H9 (cell line): Measurements from ENCODE around the gene GPD2. TPM values are rescaled to one million over a fixed set of nuclear protein-coding genes. Genes with fewer than 3 reads are reported as not detected.

Experiments used
- DNase-seq: peaks from one replicate; pipeline ENCODE4 v3.0.0-alpha.2; 2017
- H2AFZ ChIP-seq: one replicate; pipeline ENCODE4 v1.6.1; 2013; ENCODE audit warnings: mild to moderate bottlenecking, low read length, control low read depth, moderate library complexity
- H2AK5ac ChIP-seq: 2 replicates; pipeline ENCODE4 v1.6.1; 2013; ENCODE audit warnings: low read length, control low read depth, mixed read lengths; ENCODE audit not compliant: insufficient read length
- H2BK120ac ChIP-seq: one replicate; pipeline ENCODE4 v1.6.1; 2013; ENCODE audit warnings: low read depth, mild to moderate bottlenecking, low read length, control low read depth, inconsistent platforms; ENCODE audit not compliant: poor library complexity, severe bottlenecking
- H2BK12ac ChIP-seq: 2 replicates; pipeline ENCODE4 v1.6.1; 2013; ENCODE audit warnings: low read length, control low read depth, mixed read lengths, low read depth; ENCODE audit not compliant: insufficient read length
- H2BK15ac ChIP-seq: 2 replicates; pipeline ENCODE4 v1.6.1; 2013; ENCODE audit warnings: low read depth, low read length, control low read depth
- H2BK20ac ChIP-seq: one replicate; pipeline ENCODE4 v1.6.1; 2013; ENCODE audit warnings: low read depth, mild to moderate bottlenecking, low read length, control low read depth, inconsistent platforms; ENCODE audit not compliant: poor library complexity, severe bottlenecking
- H2BK5ac ChIP-seq: 2 replicates; pipeline ENCODE4 v1.6.1; 2013; ENCODE audit warnings: low read length, control low read depth, mixed read lengths; ENCODE audit not compliant: insufficient read length
- H3K14ac ChIP-seq: 2 replicates; pipeline ENCODE4 v1.6.1; 2013; ENCODE audit warnings: low read length, control low read depth; ENCODE audit not compliant: insufficient read depth
- H3K18ac ChIP-seq: 2 replicates; pipeline ENCODE4 v1.6.1; 2013; ENCODE audit warnings: low read depth, mild to moderate bottlenecking, mixed read lengths, low read length, control low read depth; ENCODE audit not compliant: insufficient read length
- H3K23ac ChIP-seq: 2 replicates; pipeline ENCODE4 v1.6.1; 2013; ENCODE audit warnings: low read length, control low read depth, mixed read lengths, low read depth; ENCODE audit not compliant: insufficient read length
- H3K23me2 ChIP-seq: 2 replicates; pipeline ENCODE4 v1.6.1; 2013; ENCODE audit warnings: low read depth, mild to moderate bottlenecking, mixed read lengths, low read length, control low read depth; ENCODE audit not compliant: insufficient read length, poor library complexity, severe bottlenecking
- H3K27ac ChIP-seq: 2 replicates; pipeline ENCODE4 v1.5.1; 2013; ENCODE audit warnings: low read length, control low read depth, mixed read lengths, low read depth; ENCODE audit not compliant: insufficient read length
- H3K27me3 ChIP-seq: 2 replicates; pipeline ENCODE4 v1.6.1; 2013; ENCODE audit warnings: low read length, control low read depth, inconsistent platforms; ENCODE audit not compliant: insufficient read depth
- H3K4ac ChIP-seq: 2 replicates; pipeline ENCODE4 v1.6.1; 2013; ENCODE audit warnings: low read depth, mild to moderate bottlenecking, control low read depth, inconsistent platforms, low read length, moderate library complexity
- H3K4me1 ChIP-seq: 2 replicates; pipeline ENCODE4 v1.6.1; 2013; ENCODE audit warnings: low read length, control low read depth, inconsistent platforms; ENCODE audit not compliant: insufficient read depth
- H3K4me2 ChIP-seq: 2 replicates; pipeline ENCODE4 v1.6.1; 2013; ENCODE audit warnings: low read length, control low read depth, mixed read lengths; ENCODE audit not compliant: insufficient read length, insufficient read depth
- H3K56ac ChIP-seq: 2 replicates; pipeline ENCODE4 v1.6.1; 2013; ENCODE audit warnings: low read depth, mild to moderate bottlenecking, mixed read lengths, low read length, control low read depth; ENCODE audit not compliant: insufficient read length
- H3K79me1 ChIP-seq: 2 replicates; pipeline ENCODE4 v1.6.1; 2013; ENCODE audit warnings: low read depth, mild to moderate bottlenecking, moderate library complexity, low read length, control low read depth, inconsistent platforms; ENCODE audit not compliant: insufficient read depth, poor library complexity, severe bottlenecking
- H3K79me2 ChIP-seq: 2 replicates; pipeline ENCODE4 v1.6.1; 2013; ENCODE audit warnings: low read length, control low read depth, inconsistent platforms; ENCODE audit not compliant: insufficient read depth
- H3K9ac ChIP-seq: 2 replicates; pipeline ENCODE4 v1.6.1; 2013; ENCODE audit warnings: low read length, control low read depth, mixed read lengths; ENCODE audit not compliant: insufficient read length; ENCODE audit errors: extremely low read depth
- H3K9me3 ChIP-seq: one replicate; pipeline ENCODE4 v1.6.1; 2013; ENCODE audit warnings: low read depth, low read length, inconsistent platforms; ENCODE audit not compliant: control insufficient read depth
- H3T11ph ChIP-seq: one replicate; pipeline ENCODE4 v1.6.1; 2013; ENCODE audit warnings: mild to moderate bottlenecking, low read length, control low read depth, inconsistent platforms
- H4K20me1 ChIP-seq: one replicate; pipeline ENCODE4 v1.6.1; 2013; ENCODE audit not compliant: control insufficient read depth, insufficient read length, insufficient read depth
- H4K5ac ChIP-seq: 2 replicates; pipeline ENCODE4 v1.6.1; 2013; ENCODE audit warnings: low read depth, mild to moderate bottlenecking, mixed read lengths, low read length, control low read depth; ENCODE audit not compliant: insufficient read length
- H4K8ac ChIP-seq: replicated peaks from 2 replicates; pipeline ENCODE4 v1.6.1; 2013; ENCODE audit warnings: low read length, control low read depth, mixed read lengths, low read depth; ENCODE audit not compliant: insufficient read length
- H4K91ac ChIP-seq: 2 replicates; pipeline ENCODE4 v1.6.1; 2013; ENCODE audit warnings: low read depth, mild to moderate bottlenecking, moderate library complexity, mixed read lengths, low read length, control low read depth; ENCODE audit not compliant: insufficient read length
- H3K27ac Mint-ChIP-seq, 3 experiments: 2 replicates in 2 of 3; 3 replicates in 1 of 3; pipeline ENCODE4 v1.8.0; 2020 to 2021; ENCODE audit warnings: mixed read lengths in 3 of 3, mild to moderate bottlenecking in 1 of 3, moderate library complexity in 1 of 3
- H3K27me3 Mint-ChIP-seq: 2 replicates; pipeline ENCODE4 v1.8.0; 2021; ENCODE audit warnings: low read depth, mild to moderate bottlenecking, moderate library complexity, mixed read lengths
- H3K36me3 Mint-ChIP-seq, 3 experiments: 2 replicates in 2 of 3; 3 replicates in 1 of 3; pipeline ENCODE4 v1.8.0; 2020 to 2021; ENCODE audit warnings: low read depth in 3 of 3, mixed read lengths in 3 of 3; ENCODE audit not compliant: insufficient read depth in 1 of 3
- H3K4me1 Mint-ChIP-seq, 2 experiments: 2 replicates each; pipeline ENCODE4 v1.8.0; 2020; ENCODE audit warnings: mixed read lengths in 2 of 2
- H3K4me3 Mint-ChIP-seq, 2 experiments: 2 replicates in 1 of 2; 3 replicates in 1 of 2; pipeline ENCODE4 v1.8.0; 2020 to 2021; ENCODE audit warnings: mild to moderate bottlenecking in 2 of 2, mixed read lengths in 2 of 2, moderate library complexity in 1 of 2
- H3K9me3 Mint-ChIP-seq, 2 experiments: 2 replicates in 1 of 2; 3 replicates in 1 of 2; pipeline ENCODE4 v1.8.0; 2020; ENCODE audit warnings: mild to moderate bottlenecking in 2 of 2, mixed read lengths in 2 of 2, moderate library complexity in 1 of 2
- WGBS: extraction: QIAGEN DNeasy Blood & Tissue Kit; methylation state at CpG from one replicate; pipeline ENCODE4 v1.1.7; 2013; ENCODE audit warnings: missing lambda C conversion rate, low lambda C conversion rate, mixed read lengths; ENCODE audit not compliant: insufficient read length; ENCODE audit errors: extremely low coverage; 5-methylcytosine and 5-hydroxymethylcytosine counted together
- total RNA-seq: library from RNA; stranded (reverse); gene quantifications from 2 replicates; pipeline ENCODE4 v1.2.1, GENCODE V29; 2021
- TF ChIP-seq, protein P1 (sequence below): fragments of 200-600 bp; sonication (generic); conservative IDR thresholded peaks from 3 replicates; pipeline ENCODE4 v1.8.0; 2021; ENCODE audit warnings: antibody characterized with exemption, mild to moderate bottlenecking

Gene GPD2
- total RNA-seq, 1 experiment from 2014 or later = 46.0 TPM

DNA sequence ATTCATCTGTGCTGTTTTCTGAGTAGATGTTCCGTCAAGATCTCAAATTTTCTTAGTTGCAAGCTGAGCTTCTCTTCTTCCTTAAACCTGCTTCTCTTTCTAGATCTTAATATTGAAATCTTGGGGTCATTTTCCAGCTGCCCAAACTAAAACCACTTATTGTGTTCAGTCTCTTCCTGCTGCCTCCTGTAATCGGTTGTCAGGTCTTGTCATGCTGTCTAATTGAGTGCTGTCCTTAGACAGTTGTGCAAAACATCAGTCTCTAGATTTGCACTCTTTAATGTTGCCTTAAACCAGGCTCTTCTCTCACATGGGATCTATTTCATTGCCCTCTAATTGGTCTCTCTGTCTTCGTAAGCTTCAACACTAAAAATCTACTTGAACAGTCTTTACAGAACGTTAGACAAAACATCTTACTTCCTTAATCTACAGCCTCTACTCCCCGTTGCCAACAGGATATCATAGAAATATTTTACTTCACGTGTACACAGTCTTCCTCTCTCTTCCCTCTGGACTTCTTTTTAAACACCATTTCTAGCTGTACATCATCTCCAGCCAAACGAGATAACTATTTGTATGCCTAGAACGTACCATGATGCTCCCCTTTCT lies 34.9 kb downstream of the GPD2 start:
- no peak overlapping the region for H4K8ac ChIP-seq
- no peak overlapping the region for H3K4me2 ChIP-seq
- no peaks in the 10 kb centered on the region for H3K27me3 ChIP-seq
- Mint-ChIP-seq H3K36me3 (peaks cover 0 to 12% (median 0%) of the 10 kb centered on the region in 3 experiments; a peak in 4 of 7 replicates), H3K9me3 (peaks cover 0 to 2% of the 10 kb centered on the region in 2 experiments; a peak in 1 of 5 replicates), H3K4me1 (peaks cover 33 to 34% of the 10 kb centered on the region in 2 experiments), H3K27ac (no peak overlapping the region), H3K27me3 (no peaks in the 10 kb centered on the region), H3K4me3 (no peak overlapping the region)
- no peak overlapping the region for H3K9ac ChIP-seq
- H3K4me1 ChIP-seq = peaks cover 5% of the 10 kb centered on the region; the same call in 1 of the 2 replicates
- no peak overlapping the region for H2BK120ac ChIP-seq
- H2AFZ ChIP-seq = no peak overlapping the region
- H2BK15ac ChIP-seq = no peak overlapping the region
- no peak overlapping the region for H2AK5ac ChIP-seq
- H3K4ac ChIP-seq = no peak overlapping the region
- H2BK5ac ChIP-seq = no peak overlapping the region
- no peak overlapping the region for H3K23ac ChIP-seq
- no peaks in the 10 kb centered on the region for H3K9me3 ChIP-seq
- TF ChIP-seq, protein P1, sequence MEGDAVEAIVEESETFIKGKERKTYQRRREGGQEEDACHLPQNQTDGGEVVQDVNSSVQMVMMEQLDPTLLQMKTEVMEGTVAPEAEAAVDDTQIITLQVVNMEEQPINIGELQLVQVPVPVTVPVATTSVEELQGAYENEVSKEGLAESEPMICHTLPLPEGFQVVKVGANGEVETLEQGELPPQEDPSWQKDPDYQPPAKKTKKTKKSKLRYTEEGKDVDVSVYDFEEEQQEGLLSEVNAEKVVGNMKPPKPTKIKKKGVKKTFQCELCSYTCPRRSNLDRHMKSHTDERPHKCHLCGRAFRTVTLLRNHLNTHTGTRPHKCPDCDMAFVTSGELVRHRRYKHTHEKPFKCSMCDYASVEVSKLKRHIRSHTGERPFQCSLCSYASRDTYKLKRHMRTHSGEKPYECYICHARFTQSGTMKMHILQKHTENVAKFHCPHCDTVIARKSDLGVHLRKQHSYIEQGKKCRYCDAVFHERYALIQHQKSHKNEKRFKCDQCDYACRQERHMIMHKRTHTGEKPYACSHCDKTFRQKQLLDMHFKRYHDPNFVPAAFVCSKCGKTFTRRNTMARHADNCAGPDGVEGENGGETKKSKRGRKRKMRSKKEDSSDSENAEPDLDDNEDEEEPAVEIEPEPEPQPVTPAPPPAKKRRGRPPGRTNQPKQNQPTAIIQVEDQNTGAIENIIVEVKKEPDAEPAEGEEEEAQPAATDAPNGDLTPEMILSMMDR = no peak
- H3K14ac ChIP-seq = no peak overlapping the region
- no peaks in the 10 kb centered on the region for H3K23me2 ChIP-seq
- no peak overlapping the region for H3K27ac ChIP-seq
- WGBS = no CpG with 5 or more reads among the region's 8 CpGs
- DNase-seq = no peak
- no peak overlapping the region for H3K18ac ChIP-seq
- H3K79me1 ChIP-seq = no peaks in the 10 kb centered on the region
- H3K56ac ChIP-seq = no peak overlapping the region
- no peak overlapping the region for H4K5ac ChIP-seq
- no peak overlapping the region for H2BK20ac ChIP-seq
- H2BK12ac ChIP-seq = no peak overlapping the region
- H3T11ph ChIP-seq = no peak overlapping the region
- H4K20me1 ChIP-seq = no peaks in the 10 kb centered on the region
- H4K91ac ChIP-seq = no peak overlapping the region
- no peaks in the 10 kb centered on the region for H3K79me2 ChIP-seq
